OCI-LY3 (cell line): Measurements from ENCODE around the gene VPS13D.

ENCODE experiments used
- H2AFZ ChIP-seq: fragments of 200-600, 300-600 bp; shearing (Covaris generic); 2 replicates; pipeline ENCODE4 v1.6.0; 2014; ENCODE audit warnings: antibody characterized with exemption, low read depth, low read length
- H3K27ac ChIP-seq: fragments of 200-600, 300-600 bp; sonication (generic); 2 replicates; pipeline ENCODE4 v1.5.1; 2014; ENCODE audit warnings: mild to moderate bottlenecking, low read length, moderate library complexity, mixed read lengths
- H3K27me3 ChIP-seq: fragments of 200-600, 300-600 bp; sonication (generic); 2 replicates; pipeline ENCODE4 v1.6.1; 2014; ENCODE audit warnings: low read depth, low read length, mixed read lengths
- H3K36me3 ChIP-seq: fragments of 200-600, 300-600 bp; sonication (generic); replicated peaks from 2 replicates; pipeline ENCODE3; 2014; ENCODE audit warnings: low read depth, low read length, mixed read lengths
- H3K4me1 ChIP-seq: fragments of 300-600, 200-600 bp; sonication (generic); 2 replicates; pipeline ENCODE4 v1.6.1; 2014; ENCODE audit warnings: low read length, mixed read lengths
- H3K4me2 ChIP-seq: fragments of 200-600, 300-600 bp; sonication (generic); 2 replicates; pipeline ENCODE4 v1.6.1; 2014; ENCODE audit warnings: low read length, mixed read lengths
- H3K4me3 ChIP-seq: fragments of 300-600, 200-600 bp; sonication (generic); 2 replicates; pipeline ENCODE4 v1.5.1; 2014; ENCODE audit warnings: antibody characterized with exemption, mild to moderate bottlenecking, low read length, moderate library complexity
- H3K79me2 ChIP-seq: fragments of 300-600, 200-600 bp; shearing (Covaris generic); 2 replicates; pipeline ENCODE4 v1.6.1; 2014; ENCODE audit warnings: mild to moderate bottlenecking, low read length, mixed read lengths
- H3K9ac ChIP-seq: fragments of 300-600, 200-600 bp; shearing (Covaris generic); 2 replicates; pipeline ENCODE4 v1.6.0; 2014; ENCODE audit warnings: mild to moderate bottlenecking, low read length, moderate library complexity
- H3K9me3 ChIP-seq: fragments of 200-600, 300-600 bp; shearing (Covaris generic); 2 replicates; pipeline ENCODE4 v1.6.1; 2014; ENCODE audit warnings: low read length, mixed read lengths; ENCODE audit not compliant: insufficient read depth
- H4K20me1 ChIP-seq: fragments of 200-600, 300-600 bp; sonication (generic); 2 replicates; pipeline ENCODE4 v1.6.1; 2016; ENCODE audit warnings: low read length, mixed read lengths; ENCODE audit not compliant: insufficient read depth
- EZH2phosphoT487 ChIP-seq: fragments of 200-600 bp; shearing (Covaris generic); IDR thresholded peaks from 2 replicates; pipeline ENCODE4 v1.6.1; 2018; ENCODE audit warnings: antibody characterized with exemption, mixed run types, low read depth
- TF ChIP-seq, protein P1 (sequence below): fragments of 200-600, 300-600 bp; sonication (generic); IDR thresholded peaks from 2 replicates; pipeline ENCODE4 v1.5.1; 2014; ENCODE audit warnings: antibody characterized with exemption, low read length, low read depth

VPS13D gene

GRCh38 chr1:12503709-12504108 is 273.9 kb downstream of the VPS13D start:
- no peak overlapping the region for H2AFZ ChIP-seq
- H3K4me1 ChIP-seq, result no peaks in the 10 kb centered on the region
- H3K27ac ChIP-seq, result no peak overlapping the region
- no peaks in the 10 kb centered on the region for H3K36me3 ChIP-seq
- no peaks in the 10 kb centered on the region for H4K20me1 ChIP-seq
- H3K4me3 ChIP-seq, result no peak overlapping the region
- no peak overlapping the region for H3K4me2 ChIP-seq
- H3K79me2 ChIP-seq, result no peaks in the 10 kb centered on the region
- no peak overlapping the region for H3K9ac ChIP-seq
- H3K9me3 ChIP-seq, result no peaks in the 10 kb centered on the region
- TF ChIP-seq, protein P1, sequence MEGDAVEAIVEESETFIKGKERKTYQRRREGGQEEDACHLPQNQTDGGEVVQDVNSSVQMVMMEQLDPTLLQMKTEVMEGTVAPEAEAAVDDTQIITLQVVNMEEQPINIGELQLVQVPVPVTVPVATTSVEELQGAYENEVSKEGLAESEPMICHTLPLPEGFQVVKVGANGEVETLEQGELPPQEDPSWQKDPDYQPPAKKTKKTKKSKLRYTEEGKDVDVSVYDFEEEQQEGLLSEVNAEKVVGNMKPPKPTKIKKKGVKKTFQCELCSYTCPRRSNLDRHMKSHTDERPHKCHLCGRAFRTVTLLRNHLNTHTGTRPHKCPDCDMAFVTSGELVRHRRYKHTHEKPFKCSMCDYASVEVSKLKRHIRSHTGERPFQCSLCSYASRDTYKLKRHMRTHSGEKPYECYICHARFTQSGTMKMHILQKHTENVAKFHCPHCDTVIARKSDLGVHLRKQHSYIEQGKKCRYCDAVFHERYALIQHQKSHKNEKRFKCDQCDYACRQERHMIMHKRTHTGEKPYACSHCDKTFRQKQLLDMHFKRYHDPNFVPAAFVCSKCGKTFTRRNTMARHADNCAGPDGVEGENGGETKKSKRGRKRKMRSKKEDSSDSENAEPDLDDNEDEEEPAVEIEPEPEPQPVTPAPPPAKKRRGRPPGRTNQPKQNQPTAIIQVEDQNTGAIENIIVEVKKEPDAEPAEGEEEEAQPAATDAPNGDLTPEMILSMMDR, result no peak
- no peak for TF ChIP-seq EZH2phosphoT487
- H3K27me3 ChIP-seq, result no peaks in the 10 kb centered on the region

DNA sequence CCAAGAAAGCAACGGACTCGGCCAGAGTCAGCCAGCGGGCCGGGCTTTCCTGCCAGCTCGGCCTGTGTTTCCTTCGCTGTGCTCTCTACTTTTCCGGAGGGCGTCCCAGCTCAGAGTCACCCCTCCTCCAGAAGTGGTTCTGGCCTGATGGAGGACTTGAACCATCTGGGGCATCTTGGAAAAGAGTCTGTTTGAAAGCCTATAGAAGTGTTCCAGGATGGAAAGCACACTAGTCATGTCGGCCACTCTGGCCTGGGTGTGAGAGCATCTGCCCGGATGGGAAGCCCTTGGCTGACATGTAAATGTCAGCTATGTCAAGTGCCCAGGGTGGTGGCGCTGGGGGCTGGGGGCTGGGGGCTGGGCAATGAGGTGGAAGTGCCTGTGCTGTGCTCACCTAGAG is 274.8 kb downstream of the VPS13D start:
- no peak overlapping the region for H3K9ac ChIP-seq
- no peaks in the 10 kb centered on the region for H3K9me3 ChIP-seq
- H3K27me3 ChIP-seq, result no peaks in the 10 kb centered on the region
- H3K4me1 ChIP-seq, result no peaks in the 10 kb centered on the region
- no peaks in the 10 kb centered on the region for H3K79me2 ChIP-seq
- TF ChIP-seq EZH2phosphoT487, result no peak
- TF ChIP-seq, protein P1, result no peak
- no peak overlapping the region for H3K27ac ChIP-seq
- H3K36me3 ChIP-seq, result no peaks in the 10 kb centered on the region
- H4K20me1 ChIP-seq, result no peaks in the 10 kb centered on the region
- no peak overlapping the region for H3K4me3 ChIP-seq
- no peak overlapping the region for H3K4me2 ChIP-seq
- H2AFZ ChIP-seq, result no peak overlapping the region

- Histone ChIP-seq H3K4me1 (no peaks in the 10 kb centered on the region), H3K36me3 (no peaks in the 10 kb centered on the region), H3K79me2 (no peaks in the 10 kb centered on the region), H3K27me3 (no peaks in the 10 kb centered on the region), H3K4me2 (no peak overlapping the region), H3K27ac (no peak overlapping the region), H3K9me3 (no peaks in the 10 kb centered on the region), H3K9ac (no peak overlapping the region), H3K4me3 (no peak overlapping the region), H4K20me1 (no peaks in the 10 kb centered on the region), H2AFZ (no peak overlapping the region)
- TF ChIP-seq EZH2phosphoT487, result no peak
- TF ChIP-seq, protein P1, result no peak
Measured at GRCh38 chr1:12505231-12505630, 275.4 kb downstream of the VPS13D start.

DNA sequence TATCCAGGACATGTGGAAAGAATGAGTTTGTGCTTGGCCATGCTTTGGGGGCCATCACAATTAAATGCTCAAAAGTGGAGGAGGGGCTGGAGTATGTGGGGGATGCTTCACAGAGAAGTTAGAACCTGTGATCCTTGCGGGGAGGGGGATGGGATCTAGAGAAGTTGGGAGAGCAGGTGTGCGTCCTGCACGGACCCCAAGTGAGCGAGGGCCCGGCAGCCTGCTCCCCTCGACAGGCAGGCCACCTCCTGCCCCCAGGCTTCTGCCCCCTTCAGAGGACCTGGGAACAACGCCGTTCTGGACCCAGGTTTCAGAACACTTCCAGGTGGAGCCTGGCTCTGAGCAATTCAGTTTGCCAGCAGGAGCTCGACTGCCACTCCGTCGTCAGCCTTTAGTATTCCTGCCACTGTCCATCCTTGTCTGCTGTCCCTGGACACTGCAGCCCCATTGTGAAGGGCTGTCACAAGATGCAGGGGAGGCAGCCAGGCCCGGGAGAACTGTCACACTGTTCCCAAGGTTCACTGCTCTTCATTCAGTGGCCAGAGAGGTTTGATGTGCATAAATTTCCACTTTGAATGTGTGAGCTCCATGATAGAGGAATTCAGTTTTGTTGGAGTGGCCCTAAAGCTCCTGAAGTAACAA is 275.9 kb downstream of the VPS13D start:
- no peaks in the 10 kb centered on the region for H3K9me3 ChIP-seq
- no peaks in the 10 kb centered on the region for H3K79me2 ChIP-seq
- H3K27ac ChIP-seq, result no peak overlapping the region
- no peaks in the 10 kb centered on the region for H3K4me1 ChIP-seq
- no peaks in the 10 kb centered on the region for H3K36me3 ChIP-seq
- H3K4me2 ChIP-seq, result no peak overlapping the region
- no peaks in the 10 kb centered on the region for H3K27me3 ChIP-seq
- TF ChIP-seq EZH2phosphoT487, result no peak
- TF ChIP-seq, protein P1, result no peak
- no peak overlapping the region for H3K4me3 ChIP-seq
- H2AFZ ChIP-seq, result no peak overlapping the region
- H4K20me1 ChIP-seq, result no peaks in the 10 kb centered on the region
- H3K9ac ChIP-seq, result no peak overlapping the region
